GF-D8 (cell line): ENCODE data around the gene C1QTNF1.
"Not testable (repeated sequence)": the region's sequence is repeated elsewhere in the genome, so short reads cannot be mapped to it uniquely, and the experiment has no call there.

Experiments
- DNase-seq: peaks from one replicate; lab custom pipeline; 2025; lab: John Stamatoyannopoulos, UW

The C1QTNF1 gene

GRCh38 chr17:79005063-79005861 lies 18.7 kb upstream of the C1QTNF1 start:
- no peak for DNase-seq

- no peak for DNase-seq
Observed at GRCh38 chr17:79006046-79006445, 17.9 kb upstream of the C1QTNF1 start.

- DNase-seq: no peak
Observed at GRCh38 chr17:79006794-79007503, 17.0 kb upstream of the C1QTNF1 start.

- no peak for DNase-seq
Observed at GRCh38 chr17:79007504-79008381, 16.2 kb upstream of the C1QTNF1 start.

GRCh38 chr17:79008666-79009387 lies 15.1 kb upstream of the C1QTNF1 start:
- no peak for DNase-seq

GRCh38 chr17:79009397-79010303 lies 14.3 kb upstream of the C1QTNF1 start, which contains the start of gene CANT1:
TSS of gene CANT1 (minus strand) at chr17:79009764. CDS start at chr17:78997622, 12,142 bp downstream.
- DNase-seq: peak; percentile 60

GRCh38 chr17:79010304-79010646 lies 13.7 kb upstream of the C1QTNF1 start:
- DNase-seq: no peak

- no peak for DNase-seq
Observed at GRCh38 chr17:79011451-79012147, 12.4 kb upstream of the C1QTNF1 start.

GRCh38 chr17:79012563-79013134 lies 11.3 kb upstream of the C1QTNF1 start:
- DNase-seq: no peak

GRCh38 chr17:79014158-79014758 lies 9.7 kb upstream of the C1QTNF1 start:
- no peak for DNase-seq

- DNase-seq: no peak
Observed at GRCh38 chr17:79017546-79018369, 6.2 kb upstream of the C1QTNF1 start.

GRCh38 chr17:79018370-79018695 lies 5.6 kb upstream of the C1QTNF1 start:
- DNase-seq: no peak

- DNase-seq: no peak
Observed at GRCh38 chr17:79019261-79019631, 4.7 kb upstream of the C1QTNF1 start.

- DNase-seq: peak; percentile 17
Observed at GRCh38 chr17:79019632-79020584, 4.1 kb upstream of the C1QTNF1 start.

GRCh38 chr17:79020631-79021301 lies 3.2 kb upstream of the C1QTNF1 start:
- DNase-seq: no peak

- not testable (repeated sequence) for DNase-seq
Observed at GRCh38 chr17:79021929-79022328, 2.0 kb upstream of the C1QTNF1 start.

GRCh38 chr17:79022507-79022991 lies 1.4 kb upstream of the C1QTNF1 start:
- no peak for DNase-seq
